ES-I3 (cell line): ENCODE results near the gene PPFIBP1.

Source experiments
- H3K36me3 ChIP-seq: 2 replicates; pipeline ENCODE4 v1.6.1; 2013; ENCODE audit warnings: mild to moderate bottlenecking, low read length, control low read depth, moderate library complexity; ENCODE audit not compliant: insufficient read depth
- H3K4me1 ChIP-seq: 2 replicates; pipeline ENCODE4 v1.6.1; 2013; ENCODE audit warnings: mild to moderate bottlenecking, control low read depth, low read length; ENCODE audit not compliant: insufficient read depth
- H3K9ac ChIP-seq: 2 replicates; pipeline ENCODE4 v1.6.1; 2013; ENCODE audit warnings: low read depth, mild to moderate bottlenecking, low read length, moderate library complexity
- H3K9me3 ChIP-seq: 2 replicates; pipeline ENCODE4 v1.6.1; 2013; ENCODE audit warnings: mild to moderate bottlenecking, low read length, moderate library complexity; ENCODE audit not compliant: control insufficient read depth, insufficient read depth

PPFIBP1 gene

DNA sequence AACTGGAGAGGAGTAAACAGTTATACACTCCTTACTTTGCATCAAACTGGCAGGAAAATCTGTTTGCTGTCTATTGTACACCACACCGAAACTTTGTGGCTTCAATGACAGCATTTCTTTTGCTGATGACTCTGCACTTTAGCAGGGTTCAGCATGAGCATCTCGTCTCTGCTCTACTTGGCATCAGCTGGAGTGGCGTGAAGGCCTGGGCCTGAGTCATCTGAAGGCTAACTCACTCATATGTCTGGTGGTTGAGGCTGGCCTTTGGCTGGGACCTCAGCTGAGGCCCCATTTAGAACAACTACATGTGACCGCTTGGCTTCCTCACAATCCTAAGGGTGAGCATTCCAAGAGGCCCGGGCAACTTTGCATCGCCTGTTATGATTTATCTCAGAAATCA lies 143.5 kb downstream of the PPFIBP1 start:
- Histone ChIP-seq H3K4me1 (no peaks in the 10 kb centered on the region), H3K36me3 (0 out of 2 replicates have a peak, but pooled peaks cover under 1% of the 10 kb centered on the region), H3K9me3 (no peaks in the 10 kb centered on the region), H3K9ac (no peak overlapping the region)

DNA sequence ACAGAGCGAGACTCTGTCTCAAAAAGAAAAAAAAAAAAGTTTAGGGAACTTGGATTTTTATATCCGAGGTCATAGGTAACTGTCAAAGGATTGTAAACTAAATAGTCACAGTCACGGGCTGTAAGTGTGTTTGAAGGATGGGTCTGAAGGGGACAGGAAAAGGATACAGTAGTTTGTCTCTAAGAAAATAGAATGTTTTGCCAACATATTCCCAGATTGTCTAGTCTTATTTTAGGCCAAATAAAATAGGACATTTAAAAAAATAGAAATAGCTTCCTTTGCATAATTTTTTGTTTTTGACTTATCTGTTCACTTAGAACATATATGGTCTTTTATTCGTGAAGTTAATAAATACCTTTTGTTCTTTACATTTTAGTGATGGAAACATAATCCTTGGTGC lies 148.0 kb downstream of the PPFIBP1 start:
- H3K4me1 ChIP-seq, result no peaks in the 10 kb centered on the region
- H3K36me3 ChIP-seq, result 0 out of 2 replicates have a peak, but pooled peaks cover 2% of the 10 kb centered on the region
- H3K9me3 ChIP-seq, result no peaks in the 10 kb centered on the region
- H3K9ac ChIP-seq, result no peak overlapping the region

DNA sequence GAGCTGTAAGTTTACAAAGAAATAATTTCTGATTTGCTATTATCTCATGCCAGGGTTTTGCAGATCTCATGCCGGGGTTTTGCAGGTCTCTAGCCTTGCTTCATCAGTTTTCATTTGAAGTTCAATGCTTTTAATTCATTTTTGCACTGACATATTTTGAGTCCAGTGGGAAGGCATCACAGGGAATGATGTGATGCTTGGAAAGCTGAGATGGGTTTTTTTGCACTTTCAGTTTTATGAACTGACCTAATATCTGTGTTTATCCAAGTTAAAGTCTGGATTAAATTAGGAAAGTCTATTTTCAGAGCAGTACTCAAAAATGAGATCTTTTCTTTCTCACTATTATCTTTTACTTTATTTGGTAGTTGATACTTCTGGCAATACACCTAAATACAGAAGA lies 148.6 kb downstream of the PPFIBP1 start:
- no peaks in the 10 kb centered on the region for H3K9me3 ChIP-seq
- H3K9ac ChIP-seq, result no peak overlapping the region
- no peaks in the 10 kb centered on the region for H3K4me1 ChIP-seq
- H3K36me3 ChIP-seq, result 0 out of 2 replicates have a peak, but pooled peaks cover 2% of the 10 kb centered on the region

DNA sequence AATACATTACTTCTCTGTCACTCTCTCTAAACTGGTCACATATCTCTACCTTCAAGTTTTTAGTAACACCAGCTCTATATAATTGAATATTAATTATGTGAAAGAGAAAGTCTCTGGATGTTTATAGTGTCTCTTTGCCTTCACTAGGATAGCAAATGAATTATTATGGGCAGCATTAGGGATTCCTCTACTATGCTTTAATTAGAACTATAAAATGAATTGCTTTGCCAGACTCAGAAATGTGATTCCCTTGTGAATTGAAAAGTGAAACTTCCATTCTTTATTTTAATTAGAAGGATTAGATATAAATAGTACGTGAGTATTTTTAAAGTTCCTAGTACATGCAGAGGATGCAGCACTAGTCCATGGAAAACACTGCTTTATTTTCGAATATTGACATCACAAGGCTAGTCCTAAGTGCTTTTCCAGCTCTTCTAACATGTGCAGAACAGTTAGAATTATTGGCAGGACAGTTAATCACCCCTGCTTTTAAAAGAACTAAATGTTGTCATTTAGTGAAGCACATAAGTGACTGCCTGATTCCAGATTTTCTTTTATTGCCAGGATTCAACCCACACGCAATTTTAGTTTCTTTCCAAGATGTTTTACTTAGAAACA lies 149.2 kb downstream of the PPFIBP1 start:
- Histone ChIP-seq H3K9me3 (no peaks in the 10 kb centered on the region), H3K36me3 (0 out of 2 replicates have a peak, but pooled peaks cover 2% of the 10 kb centered on the region), H3K4me1 (no peaks in the 10 kb centered on the region), H3K9ac (no peak overlapping the region)

DNA sequence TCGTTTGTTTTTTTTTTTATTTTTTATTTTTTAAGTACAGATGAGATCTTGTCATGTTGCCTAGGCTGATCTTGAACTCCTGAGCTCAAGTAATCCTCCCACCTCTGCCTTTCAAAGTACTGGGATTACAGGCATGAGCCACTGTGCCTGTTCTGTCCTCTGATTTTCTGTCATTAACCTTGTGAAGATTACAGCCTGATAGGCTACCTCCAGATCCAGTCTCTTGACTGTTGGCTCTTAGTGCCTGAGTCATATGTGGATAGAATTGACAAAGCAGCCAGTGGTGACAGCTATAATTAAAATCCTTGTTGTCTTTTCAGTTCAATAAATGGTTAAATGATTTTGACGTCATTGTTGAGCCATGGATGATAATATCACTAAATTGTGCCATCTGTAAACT lies 151.0 kb downstream of the PPFIBP1 start:
- Histone ChIP-seq H3K36me3 (0 out of 2 replicates have a peak, but pooled peaks cover 2% of the 10 kb centered on the region), H3K9me3 (no peaks in the 10 kb centered on the region), H3K9ac (no peak overlapping the region), H3K4me1 (no peaks in the 10 kb centered on the region)

DNA sequence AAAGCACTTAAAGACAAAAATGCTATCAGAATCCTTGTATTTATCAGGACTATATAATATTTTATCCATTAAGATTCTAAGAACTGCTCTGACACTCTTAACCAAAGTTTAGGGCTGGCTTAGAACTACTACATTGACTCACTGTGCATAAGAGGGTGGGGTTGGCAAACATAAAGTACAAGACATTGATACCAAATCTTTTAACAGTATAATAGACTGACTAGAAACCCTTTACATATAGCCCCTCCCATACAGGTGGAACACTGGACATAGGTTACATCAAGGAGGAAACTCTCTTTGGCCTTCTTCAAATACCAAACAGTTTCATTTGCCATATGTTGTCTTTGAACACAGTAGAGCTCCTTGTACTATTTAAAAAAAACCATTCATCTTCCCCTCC lies 156.6 kb downstream of the PPFIBP1 start:
- Histone ChIP-seq H3K4me1 (no peaks in the 10 kb centered on the region), H3K9ac (no peak overlapping the region), H3K9me3 (no peaks in the 10 kb centered on the region), H3K36me3 (no peaks in the 10 kb centered on the region; the same call in 1 of the 2 replicates)

DNA sequence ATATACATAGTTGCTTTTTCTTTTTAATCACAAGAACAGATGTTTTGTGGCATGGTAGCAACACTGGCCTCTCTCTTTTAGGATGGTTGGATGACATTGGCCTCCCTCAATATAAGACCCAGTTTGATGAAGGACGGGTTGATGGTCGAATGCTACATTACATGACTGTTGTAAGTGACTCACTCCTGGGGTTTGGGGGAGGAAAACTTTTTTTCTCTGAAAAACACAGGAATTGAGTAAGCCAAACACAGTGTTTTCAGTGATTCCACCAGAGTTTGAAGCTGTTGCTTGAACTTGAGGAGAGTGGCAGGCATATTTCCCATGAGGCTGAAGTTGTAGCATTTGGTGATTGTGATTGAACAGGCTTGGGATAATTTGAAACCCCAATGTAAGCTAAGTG lies 158.5 kb downstream of the PPFIBP1 start:
- H3K4me1 ChIP-seq, result no peaks in the 10 kb centered on the region
- no peak overlapping the region for H3K9ac ChIP-seq
- no peaks in the 10 kb centered on the region; the same call in 1 of the 2 replicates for H3K36me3 ChIP-seq
- H3K9me3 ChIP-seq, result no peaks in the 10 kb centered on the region

DNA sequence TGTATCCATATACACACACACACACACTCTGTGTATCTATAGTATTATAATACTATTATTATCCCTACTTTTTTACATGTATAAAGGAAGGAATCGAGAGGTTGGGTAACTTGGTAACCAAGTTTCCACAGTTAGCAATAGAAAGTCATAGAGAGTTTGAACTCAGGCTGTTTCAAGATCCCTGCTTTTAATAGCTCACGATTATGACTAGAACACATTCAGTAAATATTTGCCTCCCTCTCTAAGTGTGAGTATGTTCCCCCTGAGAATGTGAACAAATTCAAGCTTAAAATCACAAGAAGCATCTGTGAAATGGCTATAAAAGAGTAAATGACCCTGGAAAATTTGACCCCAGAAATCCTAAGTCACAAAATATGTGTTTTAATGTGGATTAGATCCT lies 161.3 kb downstream of the PPFIBP1 start:
- H3K36me3 ChIP-seq, result no peaks in the 10 kb centered on the region; the same call in 1 of the 2 replicates
- H3K9ac ChIP-seq, result no peak overlapping the region
- no peaks in the 10 kb centered on the region for H3K9me3 ChIP-seq
- H3K4me1 ChIP-seq, result no peaks in the 10 kb centered on the region

DNA sequence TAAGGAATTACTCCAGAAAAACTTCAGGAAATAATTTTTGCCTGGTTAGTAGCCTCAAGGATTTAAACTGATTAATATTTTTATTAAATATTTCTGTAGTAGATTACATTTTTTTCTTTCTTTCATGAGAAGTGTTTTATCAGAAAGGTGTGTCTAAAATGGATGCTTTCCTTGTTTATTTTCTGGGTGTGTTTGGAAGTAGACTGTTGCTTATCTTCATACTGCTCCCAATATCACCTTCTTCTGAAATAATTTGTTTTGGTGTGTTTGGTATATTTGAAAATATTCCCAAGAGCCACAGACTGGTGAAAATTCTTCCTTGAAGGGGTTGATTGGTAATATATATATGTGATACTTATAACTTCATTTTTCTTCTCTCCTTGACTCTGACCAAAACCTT lies 162.1 kb downstream of the PPFIBP1 start:
- H3K36me3 ChIP-seq, result no peaks in the 10 kb centered on the region; the same call in 1 of the 2 replicates
- no peaks in the 10 kb centered on the region for H3K4me1 ChIP-seq
- H3K9ac ChIP-seq, result no peak overlapping the region
- no peaks in the 10 kb centered on the region for H3K9me3 ChIP-seq

DNA sequence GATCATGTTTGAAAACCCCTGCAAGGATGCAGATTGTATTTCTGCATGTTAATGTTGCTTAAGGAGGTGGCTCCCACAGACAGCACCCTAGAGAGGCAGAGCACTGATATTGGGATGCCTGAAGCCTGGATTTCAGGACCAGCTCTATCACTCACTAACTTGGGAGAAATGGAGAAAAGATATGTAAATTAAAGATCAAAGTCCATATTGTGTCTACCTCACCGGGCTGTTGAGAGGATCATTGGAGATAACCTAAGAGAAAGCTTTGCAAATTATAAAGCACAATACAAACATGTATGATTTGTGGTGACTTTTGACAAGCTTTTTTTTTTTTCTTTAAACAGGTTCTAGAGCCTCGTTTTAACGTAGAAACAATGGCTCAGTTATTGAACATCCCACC lies 164.7 kb downstream of the PPFIBP1 start:
- no peaks in the 10 kb centered on the region for H3K4me1 ChIP-seq
- no peaks in the 10 kb centered on the region for H3K9me3 ChIP-seq
- H3K36me3 ChIP-seq, result no peaks in the 10 kb centered on the region
- H3K9ac ChIP-seq, result no peak overlapping the region

DNA sequence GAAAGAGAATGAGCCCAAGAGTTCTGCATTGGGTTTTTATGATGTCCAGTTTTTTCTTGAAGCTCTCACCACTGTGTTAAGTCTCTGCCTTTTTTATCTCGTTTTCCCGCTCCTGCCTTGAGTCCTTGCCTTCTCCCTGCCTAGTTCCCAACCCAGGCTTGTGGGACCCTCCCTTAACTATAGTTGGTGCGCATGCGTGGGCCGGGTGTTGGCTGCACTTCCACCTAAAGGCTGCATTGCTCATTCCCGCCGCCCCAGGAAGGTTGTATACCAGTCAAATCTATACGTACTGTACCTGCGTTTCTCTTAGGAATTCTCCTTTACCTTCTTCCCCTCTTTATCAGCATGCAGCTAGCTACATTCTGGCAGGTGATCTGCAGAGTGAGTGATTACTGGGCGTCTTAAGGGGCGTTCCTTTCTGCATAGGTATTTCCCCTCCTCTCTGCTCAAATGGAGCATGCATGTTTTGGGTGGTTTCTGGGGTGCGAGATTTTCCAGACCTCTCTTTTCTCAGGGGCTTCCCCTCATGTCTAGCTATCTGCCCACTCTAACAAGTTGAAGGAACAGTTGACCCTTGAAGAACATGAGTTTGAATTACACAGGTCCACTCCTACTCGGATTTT lies 165.7 kb downstream of the PPFIBP1 start:
- Histone ChIP-seq H3K36me3 (no peaks in the 10 kb centered on the region), H3K4me1 (no peaks in the 10 kb centered on the region)

DNA sequence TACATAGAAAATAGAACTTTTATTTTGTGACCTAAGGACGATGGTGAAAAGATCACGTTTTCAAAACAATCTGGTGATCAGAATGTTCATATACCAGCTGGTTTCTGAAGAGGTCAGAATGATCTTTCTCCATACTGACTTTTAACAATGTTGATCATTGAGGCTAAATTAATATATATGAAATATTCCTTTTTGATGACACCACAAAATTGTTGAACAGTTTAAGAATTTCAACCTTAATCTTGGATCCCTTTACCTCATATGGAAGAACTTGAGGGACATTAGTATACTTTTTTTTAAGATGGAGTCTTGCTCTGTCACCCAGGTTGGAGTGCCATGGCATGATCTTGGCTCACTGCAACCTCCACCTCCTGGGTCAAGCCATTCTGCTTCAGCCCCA lies 169.4 kb downstream of the PPFIBP1 start:
- Histone ChIP-seq H3K9me3 (no peaks in the 10 kb centered on the region), H3K36me3 (no peaks in the 10 kb centered on the region), H3K9ac (no peak overlapping the region), H3K4me1 (no peaks in the 10 kb centered on the region)

More for the DNA sequence above, 165.7 kb downstream of the PPFIBP1 start:
- Histone ChIP-seq H3K9me3 (no peaks in the 10 kb centered on the region), H3K9ac (no peak overlapping the region)

DNA sequence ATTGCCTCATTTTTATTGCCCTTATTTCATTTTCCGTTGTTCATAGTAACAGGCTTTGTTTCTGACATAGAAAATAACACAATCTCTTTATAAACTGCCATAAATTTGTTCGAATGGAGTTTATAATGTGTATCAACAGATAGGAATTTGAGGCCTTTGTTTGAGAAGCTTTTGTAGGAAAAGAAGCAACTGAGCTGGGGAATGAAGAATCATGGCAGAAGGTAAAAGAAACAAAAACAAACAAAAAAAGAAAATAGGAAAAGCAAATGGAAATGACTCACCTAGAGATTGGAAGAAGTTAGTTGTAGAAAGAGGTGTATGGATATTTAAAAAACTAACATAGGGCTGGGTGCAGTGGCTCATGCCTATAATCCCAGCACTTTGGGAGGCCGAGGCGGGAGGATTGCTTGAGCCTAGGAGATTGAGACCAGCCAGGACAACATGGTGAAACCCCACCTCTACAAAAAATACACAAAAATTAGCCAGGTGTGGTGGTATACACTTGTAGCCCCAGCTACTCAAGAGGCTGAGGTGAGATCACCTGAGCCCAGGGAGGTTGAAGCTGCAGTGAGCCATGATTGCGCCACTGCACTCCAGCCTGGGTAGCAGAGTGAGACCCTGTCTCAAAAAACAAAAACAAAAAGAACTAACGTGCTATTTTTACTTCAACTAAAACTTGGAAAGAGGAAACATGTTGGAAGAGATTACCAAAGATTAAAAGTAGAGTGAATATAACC lies 171.7 kb downstream of the PPFIBP1 start:
- no peaks in the 10 kb centered on the region for H3K4me1 ChIP-seq
- H3K9ac ChIP-seq, result no peak overlapping the region
- no peaks in the 10 kb centered on the region; the same call in 1 of the 2 replicates for H3K36me3 ChIP-seq
- H3K9me3 ChIP-seq, result no peaks in the 10 kb centered on the region

DNA sequence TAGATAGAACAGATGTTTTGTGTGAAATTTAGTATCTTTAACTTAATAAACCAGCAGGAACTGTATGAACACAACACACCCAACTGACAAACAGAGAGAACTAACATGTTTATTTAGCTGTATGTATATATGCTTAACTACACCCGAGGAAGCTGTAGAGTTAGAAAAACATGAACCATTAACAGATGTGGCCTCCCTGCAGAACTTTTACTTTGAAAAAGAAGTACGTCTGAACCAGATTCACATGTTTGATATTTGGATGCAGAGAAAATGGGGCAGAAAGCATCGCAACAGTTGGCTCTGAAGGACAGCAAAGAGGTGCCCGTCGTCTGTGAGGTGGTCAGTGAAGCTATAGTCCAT lies 172.3 kb downstream of the PPFIBP1 start, which contains the start of gene REP15:
TSS of gene REP15 (plus strand) at position 155 of the 360 bp plus-strand sequence. CDS start at position 271, 116 bp downstream.
- Histone ChIP-seq H3K9me3 (no peaks in the 10 kb centered on the region), H3K9ac (no peak within 1 kb of the TSS), H3K4me1 (no peaks in the 10 kb centered on the region), H3K36me3 (no peaks in the 10 kb centered on the region; the same call in 1 of the 2 replicates)
